ENCODE results near the gene PTH1R. TPM values are rescaled to one million over a fixed set of nuclear protein-coding genes. Genes with fewer than 3 reads are reported as not detected.
A peak's percentile ranks its signal among the peaks of the same experiment; 100 is the strongest.

Gene PTH1R
- total RNA-seq, 1 donor from 2014 or later = 10.3 TPM

GRCh38 chr3:46944191-46944590 lies 66.7 kb downstream of the PTH1R start:
- TF ChIP-seq CTCF (IDR thresholded peaks at IDR 0.05) = no peak
- intact Hi-C loops (cut with DNase I) = no loop called here
- H3K9me3 ChIP-seq = no peaks in the 10 kb centered on the region
- DNase-seq (ENCODE audit: low spot score in 2 of 2) = no peak
- H3K27me3 ChIP-seq = no peaks in the 10 kb centered on the region
- peak overlapping the region in 1 of 2 donors; percentile 31 for H3K27ac ChIP-seq
- H3K36me3 ChIP-seq = peaks cover 9 to 20% of the 10 kb centered on the region in 2 donors
- no peak overlapping the region for H3K4me3 ChIP-seq
- H3K4me1 ChIP-seq = peaks cover 16 to 23% of the 10 kb centered on the region in 2 donors

- no peak for TF ChIP-seq CTCF (IDR thresholded peaks at IDR 0.05)
Observed at GRCh38 chr3:46946416-46946815, 68.9 kb downstream of the PTH1R start.

GRCh38 chr3:46946856-46947545 lies 69.5 kb downstream of the PTH1R start:
- no peaks in the 10 kb centered on the region for H3K27me3 ChIP-seq
- peaks cover 0 to 6% of the 10 kb centered on the region in 2 donors for H3K36me3 ChIP-seq
- no peaks in the 10 kb centered on the region for H3K9me3 ChIP-seq
- peak overlapping the region; percentile 69 to 75 for H3K27ac ChIP-seq
- peaks cover 16 to 31% of the 10 kb centered on the region in 2 donors for H3K4me1 ChIP-seq
- no peak overlapping the region for H3K4me3 ChIP-seq
- no peak for TF ChIP-seq CTCF (IDR thresholded peaks at IDR 0.05)
- DNase-seq (ENCODE audit: low spot score in 2 of 2) = peak in 1 of 2 donors; percentile 76
- intact Hi-C loops (cut with DNase I) = no loop called here

More at GRCh38 chr3:46946416-46946815, 68.9 kb downstream of the PTH1R start:
- Histone ChIP-seq H3K9me3 (no peaks in the 10 kb centered on the region), H3K27me3 (no peaks in the 10 kb centered on the region), H3K36me3 (peaks cover 0 to 7% of the 10 kb centered on the region in 2 donors), H3K4me3 (no peak overlapping the region), H3K27ac (peak overlapping the region; percentile 69 to 75), H3K4me1 (peaks cover 16 to 31% of the 10 kb centered on the region in 2 donors)
- no peak for DNase-seq (ENCODE audit: low spot score in 2 of 2)
- intact Hi-C loops (cut with DNase I) = no loop called here

DNA sequence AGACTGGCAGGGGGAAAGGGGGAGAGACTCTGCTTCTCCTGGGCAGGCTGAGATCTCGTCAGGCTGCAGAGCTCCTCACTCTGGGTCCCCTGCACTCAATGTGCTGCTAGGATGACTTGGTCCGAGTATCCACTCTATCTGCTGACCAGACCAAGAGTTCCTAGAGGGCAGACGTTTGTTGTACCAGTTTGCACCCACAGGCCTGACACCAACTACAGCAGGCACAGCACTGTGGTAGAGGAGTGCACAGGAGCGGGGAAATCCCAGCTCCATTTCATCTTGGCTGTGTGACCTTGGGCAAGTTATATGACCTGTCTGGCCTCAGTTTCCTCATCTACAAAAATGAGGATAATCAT lies 70.0 kb downstream of the PTH1R start:
- Histone ChIP-seq H3K27me3 (no peaks in the 10 kb centered on the region), H3K36me3 (peaks cover 0 to under 1% of the 10 kb centered on the region in 2 donors), H3K4me3 (no peak overlapping the region), H3K4me1 (peaks cover 16 to 31% of the 10 kb centered on the region in 2 donors), H3K27ac (peak overlapping the region; percentile 69 to 75), H3K9me3 (no peaks in the 10 kb centered on the region)
- no peak for TF ChIP-seq CTCF (IDR thresholded peaks at IDR 0.05)
- intact Hi-C loops (cut with DNase I) = no loop called here
- no peak for DNase-seq (ENCODE audit: low spot score in 2 of 2)

DNA sequence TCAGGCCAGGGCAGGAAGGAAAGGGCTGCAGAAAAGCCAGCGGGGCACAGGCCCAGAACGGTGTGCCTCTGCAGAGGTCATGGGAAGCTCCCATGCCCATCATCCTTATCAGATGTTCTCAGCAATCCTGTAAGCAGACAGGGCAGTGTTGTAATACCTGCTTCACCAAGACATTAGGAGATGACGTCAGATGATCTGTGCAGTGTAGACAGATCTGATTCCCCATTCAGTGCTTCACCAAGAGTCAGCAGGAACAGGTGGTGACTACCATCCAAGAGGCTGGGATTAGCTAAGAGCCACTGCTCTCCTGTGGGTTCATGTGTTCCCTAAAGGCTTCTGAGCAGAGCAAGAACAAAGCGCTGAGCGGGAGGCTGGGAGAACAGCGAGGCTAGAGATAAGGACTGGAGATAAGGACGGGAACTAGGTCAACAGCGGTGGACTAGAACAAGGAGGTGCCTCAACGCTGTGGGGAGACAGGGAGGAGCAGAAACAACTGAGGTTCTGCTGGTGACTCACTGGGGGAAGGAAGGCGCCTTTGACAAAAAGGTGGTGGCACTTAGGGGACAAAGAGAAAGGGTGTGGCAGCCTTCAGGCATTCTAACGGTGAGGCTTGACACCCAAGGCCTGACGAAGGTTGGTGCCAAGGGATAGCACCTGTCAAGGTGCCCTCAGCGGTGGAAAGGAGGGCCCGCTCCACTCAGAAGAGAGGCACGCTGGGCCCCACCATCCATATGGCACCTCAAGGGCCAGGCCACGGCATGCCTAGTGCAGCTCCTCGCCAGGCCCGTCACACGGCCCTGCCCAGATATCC lies 70.7 kb downstream of the PTH1R start:
- H3K4me3 ChIP-seq = no peak overlapping the region
- no peaks in the 10 kb centered on the region for H3K36me3 ChIP-seq
- peak overlapping the region; percentile 54 to 75 for H3K27ac ChIP-seq
- H3K9me3 ChIP-seq = no peaks in the 10 kb centered on the region
- intact Hi-C loops (cut with DNase I) = no loop called here
- H3K27me3 ChIP-seq = no peaks in the 10 kb centered on the region
- DNase-seq (ENCODE audit: low spot score in 2 of 2) = no peak
- TF ChIP-seq CTCF (IDR thresholded peaks at IDR 0.05) = no peak
- peaks cover 16 to 31% of the 10 kb centered on the region in 2 donors for H3K4me1 ChIP-seq
